ENCODE data around the gene SEC24C. TPM values are rescaled to one million over a fixed set of nuclear protein-coding genes. Genes with fewer than 3 reads are reported as not detected.
"Not testable (repeated sequence)": the region's sequence is repeated elsewhere in the genome, so short reads cannot be mapped to it uniquely, and the experiment has no call there.

The SEC24C gene
- total RNA-seq, 4 donors from 2014 or later = 42.4 to 61.3 (median 53.5) TPM

DNA sequence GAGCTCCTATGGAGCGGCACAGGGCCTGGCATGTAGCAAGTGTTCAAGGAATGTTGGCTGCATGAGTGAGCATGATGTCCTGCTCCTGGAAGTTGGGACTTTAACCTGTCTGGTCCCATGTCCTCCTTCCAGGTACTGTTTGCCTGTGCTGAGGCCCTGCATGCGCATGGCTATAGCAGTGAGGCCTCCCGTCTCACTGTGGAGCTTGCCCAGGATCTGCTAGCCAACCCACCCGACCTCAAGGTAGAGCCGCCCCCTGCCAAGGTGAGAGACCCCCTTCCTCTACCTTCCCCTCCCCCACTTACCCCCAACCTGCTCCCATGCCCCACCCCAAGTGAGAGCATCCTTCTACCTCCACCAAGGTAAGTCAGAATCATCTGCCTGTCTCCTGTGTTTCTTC is 49.3 kb downstream of the SEC24C start:
- intact Hi-C loops (cut with DNase I) = no loop called here
- H3K9me3 ChIP-seq = no peaks in the 10 kb centered on the region
- H3K27me3 ChIP-seq = no peaks in the 10 kb centered on the region
- H3K4me1 ChIP-seq = peaks cover 3 to 12% (median 7%) of the 10 kb centered on the region in 4 donors
- TF ChIP-seq, protein P1, sequence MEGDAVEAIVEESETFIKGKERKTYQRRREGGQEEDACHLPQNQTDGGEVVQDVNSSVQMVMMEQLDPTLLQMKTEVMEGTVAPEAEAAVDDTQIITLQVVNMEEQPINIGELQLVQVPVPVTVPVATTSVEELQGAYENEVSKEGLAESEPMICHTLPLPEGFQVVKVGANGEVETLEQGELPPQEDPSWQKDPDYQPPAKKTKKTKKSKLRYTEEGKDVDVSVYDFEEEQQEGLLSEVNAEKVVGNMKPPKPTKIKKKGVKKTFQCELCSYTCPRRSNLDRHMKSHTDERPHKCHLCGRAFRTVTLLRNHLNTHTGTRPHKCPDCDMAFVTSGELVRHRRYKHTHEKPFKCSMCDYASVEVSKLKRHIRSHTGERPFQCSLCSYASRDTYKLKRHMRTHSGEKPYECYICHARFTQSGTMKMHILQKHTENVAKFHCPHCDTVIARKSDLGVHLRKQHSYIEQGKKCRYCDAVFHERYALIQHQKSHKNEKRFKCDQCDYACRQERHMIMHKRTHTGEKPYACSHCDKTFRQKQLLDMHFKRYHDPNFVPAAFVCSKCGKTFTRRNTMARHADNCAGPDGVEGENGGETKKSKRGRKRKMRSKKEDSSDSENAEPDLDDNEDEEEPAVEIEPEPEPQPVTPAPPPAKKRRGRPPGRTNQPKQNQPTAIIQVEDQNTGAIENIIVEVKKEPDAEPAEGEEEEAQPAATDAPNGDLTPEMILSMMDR (IDR thresholded peaks at IDR 0.05) = no peak
- no peak for TF ChIP-seq POLR2AphosphoS5 (IDR thresholded peaks at IDR 0.05)
- no peak for TF ChIP-seq EP300 (IDR thresholded peaks at IDR 0.05)
- no peak for TF ChIP-seq POLR2A (IDR thresholded peaks at IDR 0.05; ENCODE audit: low read depth)
- 82% methylated on average over 4 of the region's 5 CpGs for WGBS
- no peak overlapping the region for H3K27ac ChIP-seq (replicated peaks in 1 of 4)
- no peak for DNase-seq (ENCODE audit: extremely low spot score)
- H3K36me3 ChIP-seq = peaks cover 91 to 100% (median 100%) of the 10 kb centered on the region in 4 donors
- no peak overlapping the region for H3K4me3 ChIP-seq

DNA sequence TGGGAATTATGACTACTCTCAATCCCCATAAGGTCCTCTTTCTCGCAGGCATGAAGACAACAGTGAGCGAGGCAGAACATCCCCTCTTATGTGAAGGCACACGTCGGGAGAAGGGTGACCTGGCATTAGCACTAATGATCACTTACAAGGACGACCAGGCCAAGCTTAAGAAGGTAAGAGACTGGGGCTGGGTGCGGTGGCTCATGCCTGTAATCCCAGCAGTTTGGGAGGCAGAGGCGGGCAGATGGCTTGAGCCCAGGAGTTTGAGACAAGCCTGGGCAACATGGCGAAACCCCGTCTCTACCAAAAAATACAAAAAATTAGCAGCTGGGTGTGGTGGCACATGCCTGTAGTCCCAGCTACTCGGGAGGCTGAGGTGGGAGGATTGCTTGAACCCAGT is 51.3 kb downstream of the SEC24C start:
- H3K27me3 ChIP-seq; H3K4me3 ChIP-seq; H3K9me3 ChIP-seq; intact Hi-C loops (cut with DNase I); H3K4me1 ChIP-seq; H3K27ac ChIP-seq (replicated peaks in 1 of 4); DNase-seq (ENCODE audit: extremely low spot score): not testable (repeated sequence)
- H3K36me3 ChIP-seq = peaks cover 90 to 100% (median 100%) of the 10 kb centered on the region in 4 donors
- WGBS = 89% methylated on average over 10 of the region's 10 CpGs

DNA sequence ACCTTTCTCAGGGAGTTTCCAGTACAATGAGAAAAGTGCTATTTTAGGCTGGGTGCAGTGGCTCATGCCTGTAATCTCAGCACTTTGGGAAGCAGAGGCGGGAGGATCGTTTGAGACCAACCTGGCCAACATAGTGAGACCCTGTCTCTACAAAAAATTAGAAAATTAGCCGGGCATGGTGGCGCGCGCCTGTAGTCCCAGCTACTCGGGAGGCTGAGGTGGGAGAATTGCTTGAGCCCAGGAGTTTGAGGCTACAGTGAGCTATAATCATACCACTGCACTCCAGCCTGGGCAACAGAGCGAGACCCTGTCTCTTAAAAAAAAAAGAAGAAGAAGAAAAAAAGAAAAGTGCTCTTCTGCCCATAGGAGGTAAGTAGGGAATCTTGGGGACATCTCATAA is 51.9 kb downstream of the SEC24C start:
- H3K27ac ChIP-seq (replicated peaks in 1 of 4); H3K4me1 ChIP-seq; intact Hi-C loops (cut with DNase I); DNase-seq (ENCODE audit: extremely low spot score); H3K9me3 ChIP-seq; H3K27me3 ChIP-seq; H3K4me3 ChIP-seq: not testable (repeated sequence)
- H3K36me3 ChIP-seq = peaks cover 89 to 100% (median 100%) of the 10 kb centered on the region in 4 donors
- 95% methylated on average over 8 of the region's 8 CpGs for WGBS

DNA sequence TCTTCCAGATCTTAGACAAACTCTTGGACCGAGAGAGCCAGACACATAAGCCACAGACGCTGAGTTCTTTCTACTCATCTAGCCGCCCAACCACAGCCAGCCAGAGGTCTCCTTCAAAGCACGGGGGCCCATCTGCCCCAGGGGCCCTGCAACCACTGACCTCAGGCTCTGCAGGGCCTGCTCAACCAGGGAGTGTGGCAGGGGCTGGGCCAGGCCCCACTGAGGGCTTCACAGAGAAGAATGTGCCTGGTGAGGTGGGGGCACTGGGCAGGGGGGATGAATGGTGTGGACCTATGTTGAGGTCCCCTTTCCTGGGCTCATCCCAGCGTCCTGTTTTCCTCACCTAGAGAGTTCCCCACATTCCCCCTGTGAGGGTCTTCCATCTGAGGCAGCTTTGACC is 52.6 kb downstream of the SEC24C start:
- 84% methylated on average over 5 of the region's 5 CpGs for WGBS
- no peaks in the 10 kb centered on the region for H3K4me1 ChIP-seq
- H3K36me3 ChIP-seq = peaks cover 88 to 100% (median 100%) of the 10 kb centered on the region in 4 donors
- no peaks in the 10 kb centered on the region for H3K27me3 ChIP-seq
- no peak overlapping the region for H3K27ac ChIP-seq (replicated peaks in 1 of 4)
- no peak for DNase-seq (ENCODE audit: extremely low spot score)
- intact Hi-C loops (cut with DNase I) = no loop called here
- H3K4me3 ChIP-seq = no peak overlapping the region
- no peaks in the 10 kb centered on the region for H3K9me3 ChIP-seq
- TF ChIP-seq, protein P1 (IDR thresholded peaks at IDR 0.05) = no peak
- TF ChIP-seq POLR2A (IDR thresholded peaks at IDR 0.05; ENCODE audit: low read depth) (no peak), EP300 (IDR thresholded peaks at IDR 0.05) (no peak), POLR2AphosphoS5 (IDR thresholded peaks at IDR 0.05) (no peak)

DNA sequence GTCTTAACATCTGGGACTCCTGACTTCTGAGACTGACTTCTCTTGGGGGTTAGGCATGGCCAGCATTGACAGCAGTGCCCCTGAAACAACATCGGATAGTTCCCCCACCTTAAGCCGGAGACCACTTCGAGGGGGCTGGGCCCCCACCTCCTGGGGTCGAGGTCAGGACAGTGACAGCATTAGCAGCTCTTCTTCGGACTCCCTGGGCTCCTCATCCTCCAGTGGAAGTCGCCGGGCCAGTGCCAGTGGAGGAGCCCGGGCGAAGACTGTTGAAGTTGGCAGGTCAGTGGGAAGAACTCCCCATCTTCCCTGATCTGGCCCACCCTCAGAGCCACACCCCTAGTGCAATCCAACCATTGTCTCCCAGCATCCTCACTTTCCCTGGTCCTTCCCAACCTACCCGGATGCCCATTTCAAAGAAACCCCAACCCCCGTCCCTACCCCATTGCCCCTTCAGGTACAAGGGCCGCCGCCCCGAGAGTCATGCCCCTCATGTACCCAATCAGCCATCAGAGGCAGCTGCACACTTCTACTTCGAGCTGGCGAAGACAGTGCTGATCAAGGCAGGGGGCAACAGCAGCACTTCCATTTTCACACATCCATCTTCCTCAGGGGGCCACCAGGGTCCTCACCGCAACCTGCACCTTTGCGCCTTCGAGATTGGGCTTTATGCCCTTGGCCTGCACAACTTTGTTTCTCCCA is 53.3 kb downstream of the SEC24C start:
- peaks cover 87 to 100% (median 100%) of the 10 kb centered on the region in 4 donors for H3K36me3 ChIP-seq

More for the DNA sequence above, 53.3 kb downstream of the SEC24C start:
- H3K27ac ChIP-seq (replicated peaks in 1 of 4) = no peak overlapping the region
- H3K9me3 ChIP-seq = no peaks in the 10 kb centered on the region
- 95% methylated on average over 8 of the region's 19 CpGs for WGBS
- no peak for DNase-seq (ENCODE audit: extremely low spot score)
- intact Hi-C loops (cut with DNase I) = no loop called here
- no peaks in the 10 kb centered on the region for H3K4me1 ChIP-seq
- no peak overlapping the region for H3K4me3 ChIP-seq
- no peaks in the 10 kb centered on the region for H3K27me3 ChIP-seq
- TF ChIP-seq POLR2AphosphoS5 (IDR thresholded peaks at IDR 0.05) = no peak
- no peak for TF ChIP-seq POLR2A (IDR thresholded peaks at IDR 0.05; ENCODE audit: low read depth)
- TF ChIP-seq, protein P1 (IDR thresholded peaks at IDR 0.05) = no peak
- TF ChIP-seq EP300 (IDR thresholded peaks at IDR 0.05) = no peak

Measured in esophagus muscularis mucosa (tissue), 4 donors.